B cell (primary cell): ENCODE results near the gene PPP1R14B. TPM values are rescaled to one million over a fixed set of nuclear protein-coding genes. Genes with fewer than 3 reads are reported as not detected.

ENCODE experiments used
- ATAC-seq: fragments of 200-7000 bp; cut with Tn5 transposase; one replicate; pipeline ENCODE4 v1.10.0; 2021; ENCODE audit warnings: low read depth, mild to moderate bottlenecking, moderate number of reproducible peaks, moderate library complexity
- CTCF ChIA-PET: fragments of 350-600 bp; sonication (Branson Sonifier 250); formaldehyde crosslinking; loops from one replicate; lab custom pipeline; 2021; ENCODE audit warnings: antibody characterized with exemption, inconsistent platforms; lab: Charles Lee
- POLR2A ChIA-PET: fragments of 350-600 bp; sonication (Branson Sonifier 250); formaldehyde crosslinking; loops from one replicate; lab custom pipeline; 2021; ENCODE audit warnings: antibody characterized with exemption; lab: Charles Lee
- DNase-seq: peaks from one replicate; pipeline ENCODE4 v3.0.0; 2013
- H2AFZ ChIP-seq: 2 replicates; pipeline ENCODE4 v1.6.1; 2012; ENCODE audit warnings: mild to moderate bottlenecking, low read depth, low read length; ENCODE audit not compliant: insufficient read depth, poor library complexity, severe bottlenecking
- H3K27ac ChIP-seq, 2 donors: 1 replicate in 1 of 2; 2 replicates in 1 of 2; pipeline ENCODE4 v1.5.1; 2012 to 2013; ENCODE audit warnings: low read length in 2 of 2, mild to moderate bottlenecking in 2 of 2, moderate library complexity in 1 of 2
- H3K27me3 ChIP-seq, 4 experiments: fragments of 200-600 bp in 1 of 4; sonication (generic) in 1 of 4; replicated peaks in 1 of 4; 1 replicate in 2 of 4; 2 replicates in 2 of 4; pipeline versions ENCODE4 v1.6.1 to v1.7.0; 2013 to 2016; ENCODE audit warnings: low read length in 3 of 4, mild to moderate bottlenecking in 2 of 4, mixed read lengths in 1 of 4, moderate library complexity in 1 of 4; ENCODE audit not compliant: insufficient read depth in 4 of 4, control insufficient read depth in 3 of 4; ENCODE audit errors: control extremely low read depth in 1 of 4
- H3K36me3 ChIP-seq, 2 experiments: replicated peaks in 1 of 2; 1 replicate in 1 of 2; 2 replicates in 1 of 2; pipeline versions ENCODE4 v1.6.1 to v1.7.1; 2013; ENCODE audit warnings: low read length in 1 of 2; ENCODE audit not compliant: insufficient read depth in 2 of 2, control insufficient read depth in 1 of 2; ENCODE audit errors: control extremely low read depth in 1 of 2, extremely low read depth in 1 of 2
- H3K4me1 ChIP-seq, 2 donors: fragments of 200-600 bp in 1 of 2; sonication (generic) in 1 of 2; 1 replicate in 1 of 2; 2 replicates in 1 of 2; pipeline versions ENCODE4 v1.5.1 to v1.6.1; 2013 to 2017; ENCODE audit warnings: low read length in 2 of 2; ENCODE audit not compliant: control insufficient read depth in 2 of 2, insufficient read depth in 2 of 2
- H3K4me2 ChIP-seq: replicated peaks from 2 replicates; pipeline ENCODE3; 2012; ENCODE audit warnings: mild to moderate bottlenecking, low read depth, low read length; ENCODE audit not compliant: poor library complexity, severe bottlenecking
- H3K4me3 ChIP-seq, 5 experiments: fragments of 200-600 bp in 1 of 5; sonication (generic) in 1 of 5; 1 replicate in 3 of 5; 2 replicates in 2 of 5; pipeline versions ENCODE4 v1.5.1 to v1.7.0; 2011 to 2016; ENCODE audit warnings: low read length in 4 of 5, mild to moderate bottlenecking in 4 of 5, low read depth in 2 of 5, control low read depth in 1 of 5, moderate library complexity in 1 of 5; ENCODE audit not compliant: insufficient read depth in 1 of 5; ENCODE audit errors: control extremely low read depth in 1 of 5, extremely low read depth in 1 of 5
- H3K79me2 ChIP-seq: fragments of 200-600 bp; sonication (generic); one replicate; pipeline ENCODE4 v1.6.0; 2016; ENCODE audit warnings: low read length; ENCODE audit not compliant: control insufficient read depth, insufficient read depth
- H3K9ac ChIP-seq: fragments of 200-600 bp; sonication (generic); 2 replicates; pipeline ENCODE4 v1.6.1; 2017; ENCODE audit warnings: mild to moderate bottlenecking, low read length, moderate library complexity
- H3K9me3 ChIP-seq, 3 donors: one replicate each; pipeline versions ENCODE4 v1.6.1 to v1.7.1; 2013; ENCODE audit warnings: low read length in 2 of 3; ENCODE audit not compliant: control insufficient read depth in 2 of 3, insufficient read depth in 1 of 3; ENCODE audit errors: control extremely low read depth in 1 of 3
- H4K20me1 ChIP-seq: 2 replicates; pipeline ENCODE4 v1.6.0; 2012; ENCODE audit warnings: mild to moderate bottlenecking, low read length; ENCODE audit not compliant: insufficient read depth, control insufficient read depth, poor library complexity, severe bottlenecking
- H3K27ac Mint-ChIP-seq: one replicate; pipeline ENCODE4 v1.8.0; 2021; ENCODE audit warnings: mixed read lengths
- H3K27me3 Mint-ChIP-seq: one replicate; pipeline ENCODE4 v1.8.0; 2021; ENCODE audit warnings: mixed read lengths
- H3K4me1 Mint-ChIP-seq: one replicate; pipeline ENCODE4 v1.8.0; 2021; ENCODE audit warnings: mixed read lengths
- H3K4me3 Mint-ChIP-seq: one replicate; pipeline ENCODE4 v1.8.0; 2021; ENCODE audit warnings: mixed read lengths
- H3K9me3 Mint-ChIP-seq: one replicate; pipeline ENCODE4 v1.8.0; 2022; ENCODE audit warnings: mixed read lengths; ENCODE audit not compliant: insufficient read depth
- CTCF ChIP-seq: fragments of 200-600 bp; IDR thresholded peaks from one replicate; pipeline ENCODE4 v1.8.0; 2022; ENCODE audit warnings: antibody characterized with exemption, mild to moderate bottlenecking
- EZH2 ChIP-seq: IDR thresholded peaks from 2 replicates; pipeline ENCODE4 v1.6.1; 2012; ENCODE audit warnings: borderline replicate concordance, low read depth, mild to moderate bottlenecking, moderate library complexity, low read length; ENCODE audit not compliant: insufficient read depth, poor library complexity, severe bottlenecking
- WGBS: methylation state at CpG from one replicate; pipeline ENCODE4 v1.1.5; 2013; ENCODE audit warnings: missing lambda C conversion rate; ENCODE audit not compliant: insufficient coverage; 5-methylcytosine and 5-hydroxymethylcytosine counted together
- intact Hi-C: fragments of 100-400 bp; cut with micrococcal nuclease; formaldehyde crosslinking; loops from one replicate; pipeline ENCODE4 v1.10.0; 2022
- polyA plus RNA-seq: library from polyadenylated mRNA; depleted of rRNA; stranded (reverse); fragments of >200 nt; gene quantifications from 2 replicates; pipeline ENCODE4 v1.2.3, GENCODE V29; 2012
- total RNA-seq, 2 donors: library from RNA; stranded (reverse); fragments of 120-200 nt in 1 of 2; gene quantifications; 1 replicate in 1 of 2; 2 replicates in 1 of 2; pipeline versions ENCODE4 v1.2.3 to v1.2.4, GENCODE V29; 2013 to 2022

PPP1R14B gene
- total and polyA plus RNA-seq, 2 donors (not counting 1 experiment from before 2014, with no cell fraction given): 41.2 to 51.0 TPM

GRCh38 chr11:64262271-64263002 is 15.7 kb upstream of the PPP1R14B start:
- no peak overlapping the region for H3K4me2 ChIP-seq

More at GRCh38 chr11:64262271-64263002, 15.7 kb upstream of the PPP1R14B start:
- Histone ChIP-seq H2AFZ (no peak overlapping the region), H3K9ac (no peak overlapping the region), H3K9me3 (no peaks in the 10 kb centered on the region), H4K20me1 (no peaks in the 10 kb centered on the region), H3K36me3 (no peaks in the 10 kb centered on the region), H3K27ac (no peak overlapping the region), H3K27me3 (no peaks in the 10 kb centered on the region), H3K79me2 (no peaks in the 10 kb centered on the region), H3K4me1 (no peaks in the 10 kb centered on the region), H3K4me3 (no peak overlapping the region)
- ChIA-PET POLR2A (no interaction called here), CTCF (interaction anchor here (1.1 kb wide), 1 partner anchor 58 kb away, joined by 4 read pairs; no protein-coding TSS in a partner anchor)
- 96% methylated on average over 42 of the region's 42 CpGs for WGBS
- H3K27me3 Mint-ChIP-seq: no peaks in the 10 kb centered on the region
- DNase-seq (no peak), ATAC-seq (no peak)
- H3K9me3 Mint-ChIP-seq: no peaks in the 10 kb centered on the region
- TF ChIP-seq CTCF: no peak
- TF ChIP-seq EZH2: no peak
- intact Hi-C loops: no loop called here
- no peak overlapping the region for H3K27ac Mint-ChIP-seq
- H3K4me1 Mint-ChIP-seq: no peaks in the 10 kb centered on the region
- H3K4me3 Mint-ChIP-seq: no peak overlapping the region
